ENCODE measurements around the gene H3-3A. TPM values are rescaled to one million over a fixed set of nuclear protein-coding genes. Genes with fewer than 3 reads are reported as not detected.

H3-3A gene
- total and polyA plus RNA-seq, 2 of the 8 experiments (the other 6 are each of a cell fraction or from before 2014, with no cell fraction given) = 1,157 to 1,223 TPM

- TF ChIP-seq CHD7 (IDR thresholded peaks at IDR 0.05; ENCODE audit: insufficient replicate concordance, low read length) (no peak), CTCF (IDR thresholded peaks at IDR 0.05; ENCODE audit: control extremely low read depth in 1 of 3, insufficient read depth in 1 of 3, low read depth in 1 of 3, low read length in 3 of 3) (no peak), RFX5 (IDR thresholded peaks at IDR 0.05; ENCODE audit: borderline replicate concordance, low read depth, low read length) (no peak), SIRT6 (IDR thresholded peaks at IDR 0.05; ENCODE audit: low read length) (no peak), HDAC2 (IDR thresholded peaks at IDR 0.05; ENCODE audit: borderline replicate concordance in 1 of 2, low read depth in 2 of 2, low read length in 2 of 2) (no peak), JUN (IDR thresholded peaks at IDR 0.05; ENCODE audit: low read depth, low read length) (no peak), SAP30 (IDR thresholded peaks at IDR 0.05; ENCODE audit: insufficient read depth, insufficient replicate concordance, low read length) (no peak), BACH1 (IDR thresholded peaks at IDR 0.05; ENCODE audit: low read length) (no peak)
These were observed 23.3 kb downstream of the H3-3A start (continued) for GRCh38 chr1:226085675-226086285.

Data from H1 (cell line).